H1 (cell line): ENCODE data around the gene LEMD1. TPM values are rescaled to one million over a fixed set of nuclear protein-coding genes. Genes with fewer than 3 reads are reported as not detected.
A peak's percentile ranks its signal among the peaks of the same experiment; 100 is the strongest.

Experiments used
- CTCF ChIA-PET: fragments of 300-600 bp; sonication (Branson Sonifier 250); formaldehyde crosslinking; loops from one replicate; lab custom pipeline; 2021; ENCODE audit not compliant: partially characterized antibody; lab: Charles Lee
- POLR2A ChIA-PET: fragments of 300-600 bp; sonication (Branson Sonifier 250); formaldehyde crosslinking; loops from one replicate; lab custom pipeline; 2021; ENCODE audit warnings: inconsistent platforms; ENCODE audit not compliant: partially characterized antibody; lab: Charles Lee
- DNase-seq, 2 experiments: peaks; one replicate each; pipeline versions ENCODE4 v3.0.0 to v3.0.0-alpha.2; 2010 to 2022; ENCODE audit warnings: low spot score in 2 of 2, low read depth in 1 of 2, mixed read lengths in 1 of 2
- FAIRE-seq: peaks from 2 replicates; lab custom pipeline; 2011; peaks lifted over from hg19 to GRCh38; lab: Jason Lieb, UNC
- H2AFZ ChIP-seq: 2 replicates; pipeline ENCODE4 v1.8.1; 2012; ENCODE audit warnings: low read length, inconsistent platforms
- H2AK5ac ChIP-seq: 2 replicates; pipeline ENCODE4 v1.6.1; 2013; ENCODE audit warnings: low read depth, low read length
- H2BK120ac ChIP-seq: replicated peaks from 2 replicates; pipeline ENCODE3; 2013; ENCODE audit warnings: low read depth, low read length, inconsistent platforms
- H2BK12ac ChIP-seq: 2 replicates; pipeline ENCODE4 v1.6.1; 2013; ENCODE audit warnings: low read depth, low read length
- H2BK15ac ChIP-seq: 2 replicates; pipeline ENCODE4 v1.6.1; 2013; ENCODE audit warnings: low read length
- H2BK20ac ChIP-seq: 2 replicates; pipeline ENCODE4 v1.6.1; 2013; ENCODE audit warnings: low read length
- H2BK5ac ChIP-seq: 2 replicates; pipeline ENCODE4 v1.6.1; 2013; ENCODE audit warnings: low read depth, low read length
- H3K14ac ChIP-seq: 2 replicates; pipeline ENCODE4 v1.6.1; 2013; ENCODE audit warnings: inconsistent platforms; ENCODE audit not compliant: insufficient read length
- H3K18ac ChIP-seq: 2 replicates; pipeline ENCODE4 v1.6.1; 2013; ENCODE audit warnings: low read length; ENCODE audit errors: extremely low read depth
- H3K23ac ChIP-seq: 2 replicates; pipeline ENCODE4 v1.6.1; 2013; ENCODE audit warnings: inconsistent platforms; ENCODE audit not compliant: insufficient read length
- H3K23me2 ChIP-seq: 2 replicates; pipeline ENCODE4 v1.6.1; 2013; ENCODE audit warnings: low read depth, low read length
- H3K27ac ChIP-seq: 2 replicates; pipeline ENCODE4 v1.6.1; 2011; ENCODE audit warnings: low read depth, low read length, inconsistent platforms
- H3K27me3 ChIP-seq, 4 experiments: replicated peaks in 1 of 4; 1 replicate in 1 of 4; 2 replicates in 3 of 4; pipeline versions ENCODE4 v1.6.1 to v1.8.1; 2011 to 2013; ENCODE audit warnings: low read length in 3 of 4, mild to moderate bottlenecking in 3 of 4, inconsistent platforms in 2 of 4, mixed read lengths in 2 of 4, moderate library complexity in 1 of 4; ENCODE audit not compliant: control insufficient read depth in 3 of 4, insufficient read depth in 3 of 4; ENCODE audit errors: extremely low read depth in 1 of 4
- H3K36me3 ChIP-seq, 4 experiments: 2 replicates each; pipeline versions ENCODE4 v1.6.1 to v1.8.1; 2011 to 2013; ENCODE audit warnings: mild to moderate bottlenecking in 4 of 4, low read length in 3 of 4, moderate library complexity in 2 of 4, control low read depth in 1 of 4, inconsistent platforms in 1 of 4; ENCODE audit not compliant: insufficient read depth in 4 of 4, control insufficient read depth in 2 of 4
- H3K4ac ChIP-seq: replicated peaks from 2 replicates; pipeline ENCODE3; 2013; ENCODE audit warnings: low read length, low read depth, mixed read lengths, inconsistent platforms; ENCODE audit not compliant: insufficient read length
- H3K4me1 ChIP-seq, 4 experiments: replicated peaks in 1 of 4; 1 replicate in 1 of 4; 2 replicates in 3 of 4; pipeline versions ENCODE4 v1.6.1 to v1.8.1; 2011 to 2013; ENCODE audit warnings: low read length in 3 of 4, inconsistent platforms in 2 of 4, mixed read lengths in 1 of 4; ENCODE audit not compliant: insufficient read depth in 4 of 4, control insufficient read depth in 3 of 4
- H3K4me2 ChIP-seq, 2 experiments: 2 replicates each; pipeline versions ENCODE4 v1.6.1 to v1.8.1; 2011 to 2013; ENCODE audit warnings: low read depth in 2 of 2, low read length in 2 of 2, control low read depth in 1 of 2, inconsistent platforms in 1 of 2, mild to moderate bottlenecking in 1 of 2; ENCODE audit not compliant: insufficient read depth in 1 of 2
- H3K4me3 ChIP-seq, 4 experiments: fragments of 200-600, 300-600 bp in 1 of 4; sonication (generic), shearing (Covaris generic), sonication (Bioruptor Twin) in 1 of 4; 2 replicates each; pipeline versions ENCODE4 v1.5.1 to v1.8.1; 2011 to 2016; ENCODE audit warnings: low read length in 4 of 4, low read depth in 3 of 4, control low read depth in 2 of 4, inconsistent platforms in 2 of 4, mild to moderate bottlenecking in 2 of 4, mixed read lengths in 1 of 4, moderate library complexity in 1 of 4; ENCODE audit not compliant: insufficient read depth in 2 of 4; ENCODE audit errors: extremely low read depth in 1 of 4
- H3K56ac ChIP-seq: replicated peaks from 2 replicates; pipeline ENCODE3; 2013; ENCODE audit warnings: low read depth, mild to moderate bottlenecking, mixed read lengths, low read length, inconsistent platforms; ENCODE audit not compliant: insufficient read length
- H3K79me1 ChIP-seq: 2 replicates; pipeline ENCODE4 v1.6.1; 2013; ENCODE audit warnings: low read depth, low read length, control low read depth
- H3K79me2 ChIP-seq, 2 experiments: 2 replicates each; pipeline versions ENCODE4 v1.6.1 to v1.8.1; 2012 to 2013; ENCODE audit warnings: low read length in 2 of 2, mild to moderate bottlenecking in 2 of 2, inconsistent platforms in 1 of 2; ENCODE audit not compliant: insufficient read depth in 2 of 2, control insufficient read depth in 1 of 2
- H3K9ac ChIP-seq, 4 experiments: replicated peaks in 1 of 4; 1 replicate in 1 of 4; 2 replicates in 3 of 4; pipeline versions ENCODE4 v1.6.1 to v1.8.1; 2011 to 2013; ENCODE audit warnings: low read depth in 3 of 4, low read length in 3 of 4, control low read depth in 2 of 4, mild to moderate bottlenecking in 2 of 4, moderate library complexity in 2 of 4, inconsistent platforms in 1 of 4; ENCODE audit errors: extremely low read depth in 1 of 4
- H3K9me3 ChIP-seq, 2 experiments: 2 replicates each; pipeline versions ENCODE4 v1.6.1 to v1.8.1; 2012 to 2013; ENCODE audit warnings: mild to moderate bottlenecking in 2 of 2, moderate library complexity in 2 of 2, control low read depth in 1 of 2, inconsistent platforms in 1 of 2, low read depth in 1 of 2, low read length in 1 of 2, mixed read lengths in 1 of 2; ENCODE audit not compliant: insufficient read depth in 2 of 2
- H4K20me1 ChIP-seq, 2 experiments: replicated peaks in 1 of 2; 2 replicates each; pipeline versions ENCODE3 to v1.8.1; 2011 to 2013; ENCODE audit warnings: inconsistent platforms in 2 of 2, low read length in 2 of 2, mild to moderate bottlenecking in 1 of 2; ENCODE audit not compliant: insufficient read depth in 2 of 2, control insufficient read depth in 1 of 2
- H4K5ac ChIP-seq: 2 replicates; pipeline ENCODE4 v1.6.1; 2013; ENCODE audit warnings: low read length, low read depth, mixed read lengths, inconsistent platforms; ENCODE audit not compliant: insufficient read length
- H4K8ac ChIP-seq: 2 replicates; pipeline ENCODE4 v1.8.0; 2013; ENCODE audit warnings: mild to moderate bottlenecking, moderate library complexity, low read length, inconsistent platforms; ENCODE audit not compliant: insufficient read depth; ENCODE audit errors: extremely low read depth
- H4K91ac ChIP-seq: replicated peaks from 2 replicates; pipeline ENCODE3; 2013; ENCODE audit warnings: low read length, mixed read lengths, inconsistent platforms; ENCODE audit not compliant: insufficient read length
- BACH1 ChIP-seq: IDR thresholded peaks from 2 replicates; pipeline ENCODE4 v1.6.1; 2012; ENCODE audit warnings: low read length, improper control_type of control experiment
- BRCA1 ChIP-seq: IDR thresholded peaks from 2 replicates; pipeline ENCODE4 v1.6.1; 2012; ENCODE audit warnings: low read depth, low read length, improper control_type of control experiment
- CBX5 ChIP-seq: fragments of 300-800, 300-1000 bp; sonication (generic); IDR thresholded peaks from 2 replicates; pipeline ENCODE4 v1.7.1; 2016; ENCODE audit warnings: antibody characterized with exemption, low read length, low read depth
- FOSL1 ChIP-seq: IDR thresholded peaks from 2 replicates; pipeline ENCODE4 v1.6.1; 2011; ENCODE audit warnings: mild to moderate bottlenecking, low read depth, low read length, moderate library complexity; ENCODE audit not compliant: insufficient read depth
- GTF2F1 ChIP-seq: IDR thresholded peaks from 2 replicates; pipeline ENCODE4 v1.6.1; 2012; ENCODE audit warnings: low read depth, low read length, improper control_type of control experiment, borderline replicate concordance
- HDAC2 ChIP-seq, 2 experiments: fragments of 300-600 bp in 1 of 2; sonication (generic) in 1 of 2; IDR thresholded peaks; 2 replicates each; pipeline ENCODE4 v1.6.1; 2011 to 2012; ENCODE audit warnings: low read depth in 2 of 2, low read length in 2 of 2, mild to moderate bottlenecking in 2 of 2, moderate library complexity in 2 of 2, borderline replicate concordance in 1 of 2, inconsistent platforms in 1 of 2
- JUND ChIP-seq: IDR thresholded peaks from 2 replicates; pipeline ENCODE4 v1.6.1; 2011; ENCODE audit warnings: mild to moderate bottlenecking, improper control_type of control experiment, low read length
- KDM1A ChIP-seq: fragments of 200-600, 300-600 bp; sonication (generic); IDR thresholded peaks from 2 replicates; pipeline ENCODE4 v1.7.1; 2016; ENCODE audit warnings: mild to moderate bottlenecking, low read length, borderline replicate concordance
- KDM4A ChIP-seq: IDR thresholded peaks from one replicate; pipeline ENCODE4 v1.7.1; 2012; ENCODE audit warnings: low read depth, mild to moderate bottlenecking, moderate library complexity, low read length, inconsistent platforms; ENCODE audit not compliant: severe bottlenecking
- SP4 ChIP-seq: IDR thresholded peaks from 2 replicates; pipeline ENCODE4 v1.6.1; 2012; ENCODE audit warnings: low read length, inconsistent platforms
- SRF ChIP-seq: IDR thresholded peaks from 2 replicates; pipeline ENCODE4 v1.6.1; 2011; ENCODE audit warnings: mild to moderate bottlenecking, low read depth, low read length, moderate library complexity
- TBP ChIP-seq: IDR thresholded peaks from 2 replicates; pipeline ENCODE4 v1.6.1; 2011; ENCODE audit warnings: low read depth, low read length, improper control_type of control experiment
- WGBS, 2 experiments: shearing (Covaris generic) in 1 of 2; methylation state at CpG; one replicate each; pipeline versions ENCODE4 v1.1.6 to v1.1.7; 2013 to 2015; ENCODE audit warnings: low lambda C conversion rate in 2 of 2, mixed read lengths in 2 of 2, inconsistent platforms in 1 of 2, low coverage in 1 of 2, missing lambda C conversion rate in 1 of 2; ENCODE audit not compliant: insufficient replicate concordance in 2 of 2, insufficient coverage in 1 of 2, insufficient read length in 1 of 2; ENCODE audit errors: extremely low coverage in 1 of 2, missing lambda C conversion rate in 1 of 2; 5-methylcytosine and 5-hydroxymethylcytosine counted together
- polyA plus RNA-seq, 7 experiments: library from polyadenylated mRNA; depleted of rRNA in 3 of 7; stranded (reverse) in 5 of 7; unstranded in 2 of 7; fragments of >200 nt in 5 of 7; fragments of 200-250 nt in 2 of 7; gene quantifications; 1 replicate in 5 of 7; 2 replicates in 1 of 7; 4 replicates in 1 of 7; pipeline versions ENCODE4 v1.2.1 to v1.2.3, GENCODE V29; 2011 to 2013; ENCODE audit warnings: missing spikeins in 2 of 7, mixed read lengths in 2 of 7
- total RNA-seq: library from RNA; stranded (reverse); fragmentation: NEBNext Ultra II Directional; extraction: Animal tissue kit (Norgen Biotek cat#: 25700); gene quantifications from 2 replicates; pipeline ENCODE4 v1.2.1, GENCODE V29; 2021

The LEMD1 gene
- total and polyA plus RNA-seq, 2 of the 8 experiments (the other 6 are each of a cell fraction or from before 2014, with no cell fraction given) = 10.0 to 10.5 TPM

DNA sequence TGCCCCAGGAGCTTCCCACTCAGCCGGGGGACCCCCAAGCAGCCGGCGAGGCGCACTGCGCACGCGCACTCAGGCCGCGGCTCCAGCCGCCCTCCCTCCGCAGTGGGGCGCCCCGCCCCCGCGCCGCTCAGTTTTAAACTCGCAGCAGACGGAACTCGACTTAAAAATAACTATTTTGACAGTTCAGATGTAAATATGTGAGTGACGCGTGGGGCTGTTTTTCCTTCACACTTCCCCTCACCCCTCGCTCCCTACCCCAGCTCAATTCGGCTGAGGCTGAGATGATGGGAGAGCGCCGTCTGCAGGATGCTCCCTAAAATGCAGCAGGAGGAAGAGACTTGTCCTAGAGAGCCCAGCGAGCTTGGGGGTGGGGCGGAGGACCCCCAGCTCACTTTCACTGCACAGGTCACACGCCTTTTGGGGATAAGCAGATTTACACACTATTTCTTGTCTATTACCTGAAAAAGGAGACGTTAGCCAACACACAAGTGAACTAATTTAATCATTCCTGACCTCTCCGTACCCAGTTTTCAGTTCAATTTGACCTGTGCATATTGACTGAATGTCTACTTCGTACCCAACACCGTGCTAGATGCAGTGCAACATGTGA, 8.9 kb upstream of the LEMD1 start:
- FAIRE-seq = peak; percentile 52
- H4K20me1 ChIP-seq = no peaks in the 10 kb centered on the region
- no peaks in the 10 kb centered on the region for H3K9me3 ChIP-seq
- peak overlapping the region; percentile 25 to 73 (median 44) for H3K4me3 ChIP-seq
- H3K23ac ChIP-seq = no peak overlapping the region
- H3K79me2 ChIP-seq = no peaks in the 10 kb centered on the region
- 0 out of 2 replicates have a peak overlapping the region, but pooled peaks have one; percentile 57 for H4K8ac ChIP-seq
- no peaks in the 10 kb centered on the region; the same call in 1 of the 2 replicates for H3K23me2 ChIP-seq
- peak in 1 of 2 experiments; percentile 91 for DNase-seq
- H2BK5ac ChIP-seq = no peak overlapping the region
- no peak overlapping the region for H3K56ac ChIP-seq
- peak overlapping the region; percentile 55 for H3K18ac ChIP-seq
- no peak overlapping the region for H3K9ac ChIP-seq
- ChIA-PET POLR2A (interaction anchor here (0.7 to 3.1 kb wide), 10 partner anchors 9 to 314 kb away, joined by 3 to 20 read pairs (median 4); partner anchors contain the start of gene BLACAT1), CTCF (interaction anchor here (0.6 to 21.5 kb wide), 44 partner anchors 14 to 216 kb away, joined by 3 to 479 read pairs (median 4); partner anchors contain the start of genes BLACAT1 and LEMD1)
- peak overlapping the region; percentile 35; the same call in 1 of the 2 replicates for H2BK20ac ChIP-seq
- WGBS, 2 experiments = 17% methylated on average over 21 of the region's 32 CpGs; no CpG with 5 or more reads in 1 of the 2 experiments
- H2BK15ac ChIP-seq = no peak overlapping the region
- H2BK120ac ChIP-seq = no peak overlapping the region
- peak overlapping the region; percentile 88 for H4K91ac ChIP-seq
- peak overlapping the region; percentile 80 for H2AFZ ChIP-seq
- peaks cover 2 to 5% (median 3%) of the 10 kb centered on the region in 4 experiments; a peak in 4 of 7 replicates for H3K4me1 ChIP-seq
- no peaks in the 10 kb centered on the region; the same call in 1 of the 2 replicates for H3K79me1 ChIP-seq
- H3K27ac ChIP-seq = no peak overlapping the region
- peak overlapping the region; percentile 58 for H4K5ac ChIP-seq
- peak overlapping the region; percentile 56 to 80 for H3K4me2 ChIP-seq
- no peak overlapping the region for H3K14ac ChIP-seq
- H3K4ac ChIP-seq = no peak overlapping the region
- H2BK12ac ChIP-seq = no peak overlapping the region
- no peak overlapping the region for H2AK5ac ChIP-seq
- H3K36me3 ChIP-seq = no peaks in the 10 kb centered on the region
- peaks cover 0 to 20% (median 11%) of the 10 kb centered on the region in 4 experiments; a peak in 6 of 7 replicates for H3K27me3 ChIP-seq
- TF ChIP-seq KDM4A (peak; percentile 76), SRF (no peak), HDAC2 (IDR thresholded peaks at IDR 0.05; ENCODE audit: borderline replicate concordance in 1 of 2, low read depth in 2 of 2, low read length in 2 of 2) (no peak), CBX5 (no peak), JUND (no peak), TBP (no peak), BACH1 (no peak; the same call in 1 of the 2 replicates), FOSL1 (no peak), KDM1A (no peak), SP4 (no peak), GTF2F1 (no peak), BRCA1 (no peak)
